ENCODE data around the gene ZFR. TPM values are rescaled to one million over a fixed set of nuclear protein-coding genes. Genes with fewer than 3 reads are reported as not detected.

ZFR gene
- total and polyA plus RNA-seq, 11 donors: 18.2 to 79.9 (median 57.8) TPM

GRCh38 chr5:32353420-32353819 is 91.1 kb downstream of the ZFR start:
- 94 to 97% (median 96%) methylated on average over 9 of the region's 9 CpGs for WGBS, 4 donors
- DNase-seq: no peak
- ATAC-seq: no peak
- no peak overlapping the region for H3K4me3 ChIP-seq
- peaks cover 0 to 52% (median 43%) of the 10 kb centered on the region in 9 donors for H3K36me3 ChIP-seq
- intact Hi-C loops (cut with DNase I): no loop called here
- H3K27me3 ChIP-seq: no peaks in the 10 kb centered on the region
- no peak overlapping the region for H3K27ac ChIP-seq
- no peaks in the 10 kb centered on the region for H3K9me3 ChIP-seq
- H3K4me1 ChIP-seq: peaks cover 0 to 5% (median 0%) of the 10 kb centered on the region in 12 donors
- TF ChIP-seq POLR2A (IDR thresholded peaks at IDR 0.05) (no peak), CTCF (IDR thresholded peaks at IDR 0.05) (no peak)

- intact Hi-C loops (cut with DNase I): no loop called here
- no peak overlapping the region for H3K4me3 ChIP-seq
- H3K36me3 ChIP-seq: peaks cover 0 to 45% (median 37%) of the 10 kb centered on the region in 9 donors
- ATAC-seq (peak in 1 of 4 donors; percentile 55), DNase-seq (no peak)
- no peak overlapping the region for H3K27ac ChIP-seq
- H3K9me3 ChIP-seq: no peaks in the 10 kb centered on the region
- no peak for TF ChIP-seq CTCF (IDR thresholded peaks at IDR 0.05)
- TF ChIP-seq POLR2A (IDR thresholded peaks at IDR 0.05): no peak
- H3K27me3 ChIP-seq: no peaks in the 10 kb centered on the region
- WGBS, 4 donors: 87 to 97% (median 91%) methylated on average over 8 of the region's 8 CpGs
- H3K4me1 ChIP-seq: peaks cover 0 to 5% (median 0%) of the 10 kb centered on the region in 12 donors
Observed at GRCh38 chr5:32352685-32353084, 91.9 kb downstream of the ZFR start.

- H3K27ac ChIP-seq: no peak overlapping the region
- 71 to 99% (median 97%) methylated on average over 2 of the region's 2 CpGs for WGBS, 4 donors
- DNase-seq (no peak), ATAC-seq (no peak)
- H3K36me3 ChIP-seq: no peaks in the 10 kb centered on the region
- no peaks in the 10 kb centered on the region for H3K4me1 ChIP-seq
- no peak overlapping the region for H3K4me3 ChIP-seq
- H3K27me3 ChIP-seq: no peaks in the 10 kb centered on the region
- H3K9me3 ChIP-seq: no peaks in the 10 kb centered on the region
- TF ChIP-seq POLR2A (IDR thresholded peaks at IDR 0.05) (no peak), CTCF (IDR thresholded peaks at IDR 0.05) (no peak)
- intact Hi-C loops (cut with DNase I): no loop called here
Observed at GRCh38 chr5:32346869-32347268, 97.7 kb downstream of the ZFR start.

- TF ChIP-seq CTCF (IDR thresholded peaks at IDR 0.05) (no peak), POLR2A (IDR thresholded peaks at IDR 0.05) (no peak)
- H3K4me1 ChIP-seq: no peaks in the 10 kb centered on the region
- H3K9me3 ChIP-seq: peaks cover 0 to 31% (median 11%) of the 10 kb centered on the region in 12 donors
- H3K4me3 ChIP-seq: no peak overlapping the region
- WGBS, 4 donors: 86 to 97% (median 93%) methylated on average over 2 of the region's 2 CpGs
- no peaks in the 10 kb centered on the region for H3K36me3 ChIP-seq
- intact Hi-C loops (cut with DNase I): no loop called here
- DNase-seq (no peak), ATAC-seq (no peak)
- no peak overlapping the region for H3K27ac ChIP-seq
- H3K27me3 ChIP-seq: no peaks in the 10 kb centered on the region
Observed at GRCh38 chr5:32343058-32343672, 101.4 kb downstream of the ZFR start.
